ENCODE results near the gene ADH4.
"Not testable (repeated sequence)": the region's sequence is repeated elsewhere in the genome, so short reads cannot be mapped to it uniquely, and the experiment has no call there.

The ADH4 gene

DNA sequence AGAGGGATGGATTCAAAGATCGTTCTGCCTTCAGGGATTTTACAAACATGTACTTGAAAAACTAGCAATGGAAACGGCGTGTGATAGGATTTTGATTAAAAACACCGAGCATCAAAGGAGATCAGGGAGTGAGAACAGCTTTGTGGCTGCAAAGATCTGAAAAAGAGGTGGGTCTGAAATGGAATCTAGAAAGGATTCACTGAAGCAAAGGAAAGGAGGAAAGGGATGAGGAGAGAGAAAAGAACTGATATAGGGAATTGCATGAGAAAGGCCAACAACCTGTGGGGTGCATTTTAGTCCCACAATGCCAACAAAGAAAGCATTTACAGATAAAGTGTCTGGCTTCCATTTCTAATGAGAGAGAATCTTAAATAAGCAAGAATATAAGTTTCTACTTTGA is 23.1 kb downstream of the ADH4 start:
- no peak for DNase-seq (ENCODE audit: low spot score)
- in situ Hi-C loops (cut with MboI; ENCODE audit: low sequenced_read_pairs, unreplicated experiment), result loop anchor here (25.0 kb wide), 2 partner anchors 291 to 691 kb away; partner anchors contain the start of gene DAPP1
- TF ChIP-seq, protein P1, sequence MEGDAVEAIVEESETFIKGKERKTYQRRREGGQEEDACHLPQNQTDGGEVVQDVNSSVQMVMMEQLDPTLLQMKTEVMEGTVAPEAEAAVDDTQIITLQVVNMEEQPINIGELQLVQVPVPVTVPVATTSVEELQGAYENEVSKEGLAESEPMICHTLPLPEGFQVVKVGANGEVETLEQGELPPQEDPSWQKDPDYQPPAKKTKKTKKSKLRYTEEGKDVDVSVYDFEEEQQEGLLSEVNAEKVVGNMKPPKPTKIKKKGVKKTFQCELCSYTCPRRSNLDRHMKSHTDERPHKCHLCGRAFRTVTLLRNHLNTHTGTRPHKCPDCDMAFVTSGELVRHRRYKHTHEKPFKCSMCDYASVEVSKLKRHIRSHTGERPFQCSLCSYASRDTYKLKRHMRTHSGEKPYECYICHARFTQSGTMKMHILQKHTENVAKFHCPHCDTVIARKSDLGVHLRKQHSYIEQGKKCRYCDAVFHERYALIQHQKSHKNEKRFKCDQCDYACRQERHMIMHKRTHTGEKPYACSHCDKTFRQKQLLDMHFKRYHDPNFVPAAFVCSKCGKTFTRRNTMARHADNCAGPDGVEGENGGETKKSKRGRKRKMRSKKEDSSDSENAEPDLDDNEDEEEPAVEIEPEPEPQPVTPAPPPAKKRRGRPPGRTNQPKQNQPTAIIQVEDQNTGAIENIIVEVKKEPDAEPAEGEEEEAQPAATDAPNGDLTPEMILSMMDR (IDR thresholded peaks at IDR 0.05; ENCODE audit: borderline replicate concordance, control extremely low read depth, extremely low read depth, insufficient read depth, missing control alignments), result no peak

DNA sequence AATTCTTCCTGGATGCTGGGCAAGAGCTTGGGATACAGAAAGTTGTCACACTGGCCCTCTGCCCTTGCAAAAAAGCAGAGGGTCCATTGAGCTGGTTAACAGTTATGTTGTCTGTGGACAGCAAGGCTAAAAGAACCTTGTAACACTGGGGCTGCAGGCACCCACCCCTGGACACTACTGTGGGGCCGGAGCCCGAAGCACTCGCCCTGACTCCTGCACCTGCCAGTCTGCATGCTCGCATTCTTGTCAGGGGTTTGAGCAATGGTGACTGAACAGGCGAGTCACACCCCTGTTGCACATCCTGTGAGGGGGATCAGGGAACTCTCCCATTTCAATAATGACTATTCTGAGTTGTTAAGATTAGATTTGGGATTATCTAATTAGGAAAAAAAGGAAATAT is 23.6 kb downstream of the ADH4 start:
- in situ Hi-C loops (cut with MboI; ENCODE audit: low sequenced_read_pairs, unreplicated experiment), result loop anchor here (25.0 kb wide), 2 partner anchors 292 to 692 kb away; partner anchors contain the start of gene DAPP1
- TF ChIP-seq, protein P1 (IDR thresholded peaks at IDR 0.05; ENCODE audit: borderline replicate concordance, control extremely low read depth, extremely low read depth, insufficient read depth, missing control alignments), result no peak
- no peak for DNase-seq (ENCODE audit: low spot score)

DNA sequence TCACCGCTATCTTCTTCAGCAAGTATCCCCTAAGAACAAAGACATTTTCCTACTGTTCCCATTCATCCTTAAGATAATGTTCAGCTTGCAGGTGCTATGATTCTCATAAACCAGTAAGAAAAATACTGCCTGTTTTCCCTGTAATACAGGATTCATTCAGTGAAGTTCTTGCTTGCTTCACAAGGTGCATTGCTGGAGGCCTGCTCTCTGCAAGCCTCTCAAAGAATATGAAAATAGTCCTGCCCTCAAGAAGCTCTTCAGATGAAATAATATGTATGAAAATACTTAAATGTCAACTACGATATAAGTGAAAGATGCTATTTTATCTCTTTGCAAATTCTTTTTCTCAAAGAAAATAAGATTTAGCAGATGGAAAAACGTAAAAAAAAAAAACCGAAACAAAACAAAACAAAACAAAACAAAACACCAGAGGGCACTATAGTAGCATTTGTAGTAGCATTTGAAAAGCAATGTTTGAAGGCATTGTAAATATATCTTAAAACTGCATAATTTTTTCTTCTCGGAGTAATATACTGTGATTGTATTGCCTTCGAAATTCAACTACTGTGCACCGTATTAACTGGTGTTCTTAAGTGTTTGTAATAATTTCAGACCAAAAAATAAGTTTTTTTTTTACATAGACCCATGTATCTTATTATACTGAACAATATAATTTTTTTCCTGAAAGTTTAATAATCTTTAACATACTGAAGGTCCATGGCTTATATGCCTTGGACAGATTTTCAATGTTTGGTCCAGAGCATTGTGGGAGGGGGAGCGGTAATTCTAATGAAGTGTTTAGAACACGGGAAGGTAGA is 26.0 kb downstream of the ADH4 start:
- in situ Hi-C loops (cut with MboI; ENCODE audit: low sequenced_read_pairs, unreplicated experiment), result loop anchor here (25.0 kb wide), 2 partner anchors 294 to 694 kb away; partner anchors contain the start of gene DAPP1
- TF ChIP-seq, protein P1 (IDR thresholded peaks at IDR 0.05; ENCODE audit: borderline replicate concordance, control extremely low read depth, extremely low read depth, insufficient read depth, missing control alignments), result peak; percentile 25
- DNase-seq (ENCODE audit: low spot score), result peak; percentile 32

DNA sequence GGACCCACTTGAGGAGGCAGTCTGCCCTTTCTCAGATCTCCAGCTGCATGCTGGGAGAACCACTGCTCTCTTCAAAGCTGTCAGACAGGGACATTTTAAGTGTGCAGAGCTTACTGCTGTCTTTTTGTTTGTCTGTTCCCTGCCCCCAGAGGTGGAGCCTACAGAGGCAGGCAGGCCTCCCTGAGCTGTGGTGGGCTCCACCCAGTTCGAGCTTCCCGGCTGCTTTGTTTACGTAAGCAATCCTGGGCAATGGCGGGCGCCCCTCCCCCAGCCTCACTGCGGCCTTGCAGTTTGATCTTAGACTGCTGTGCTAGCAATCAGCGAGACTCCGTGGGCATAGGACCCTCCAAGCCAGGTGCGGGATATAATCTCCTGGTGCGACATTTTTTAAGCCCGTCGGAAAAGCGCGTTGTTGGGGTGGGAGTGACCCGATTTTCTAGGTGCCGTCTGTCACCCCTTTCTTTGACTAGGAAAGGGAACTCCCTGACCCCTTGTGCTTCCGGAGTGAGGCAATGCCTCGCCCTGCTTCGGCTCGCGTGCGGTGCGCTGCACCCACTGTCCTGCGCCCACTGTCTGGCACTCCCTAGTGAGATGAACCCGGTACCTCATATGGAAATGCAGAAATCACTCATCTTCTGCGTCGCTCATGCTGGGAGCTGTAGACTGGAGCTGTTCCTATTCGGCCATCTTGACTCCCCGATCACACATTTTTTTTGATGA is 26.8 kb downstream of the ADH4 start:
- not testable (repeated sequence) for DNase-seq (ENCODE audit: low spot score)
- in situ Hi-C loops (cut with MboI; ENCODE audit: low sequenced_read_pairs, unreplicated experiment), result loop anchor here (25.0 kb wide), 2 partner anchors 295 to 695 kb away; partner anchors contain the start of gene DAPP1

DNA sequence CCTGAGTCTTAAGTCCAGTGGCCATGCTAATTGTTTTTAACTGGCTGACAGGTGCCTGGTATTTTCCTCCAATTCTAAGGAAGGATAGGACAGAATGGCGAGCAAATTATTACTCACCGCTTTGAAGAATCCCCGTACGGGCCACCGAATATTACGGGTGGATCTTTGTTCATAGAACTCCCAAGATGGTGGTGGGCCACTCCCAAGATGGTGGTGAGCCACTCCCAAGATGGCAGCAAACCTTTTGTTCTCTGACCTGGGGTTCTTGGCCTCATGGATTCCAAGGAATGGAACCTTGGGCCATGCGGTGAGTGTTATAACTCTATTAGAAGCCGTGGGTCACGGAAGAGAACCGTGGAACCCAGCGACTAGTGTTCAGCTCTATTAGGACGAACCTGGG is 34.8 kb downstream of the ADH4 start:
- not testable (repeated sequence) for DNase-seq (ENCODE audit: low spot score)
- in situ Hi-C loops (cut with MboI; ENCODE audit: low sequenced_read_pairs, unreplicated experiment), result loop anchor here (25.0 kb wide), 2 partner anchors 303 to 703 kb away; partner anchors contain the start of gene DAPP1

DNA sequence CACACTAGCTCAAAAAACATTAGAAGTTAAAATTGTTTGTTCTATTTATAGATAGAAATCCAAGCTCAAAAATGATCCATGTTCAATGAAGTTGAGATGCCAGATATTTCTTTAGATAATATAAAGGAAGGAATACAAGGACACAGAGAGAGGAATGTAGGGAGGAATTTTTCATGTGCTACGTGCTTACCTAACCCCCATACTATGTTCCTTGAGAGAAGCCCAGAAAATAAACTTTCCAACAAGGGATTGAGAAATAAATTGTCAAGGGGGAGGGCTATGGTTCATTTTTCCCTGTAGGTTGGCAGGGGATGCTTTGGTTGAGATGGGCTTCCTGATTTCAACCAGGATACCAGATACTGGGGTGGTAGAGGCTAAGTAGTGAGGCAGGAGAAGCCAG is 39.9 kb downstream of the ADH4 start:
- TF ChIP-seq, protein P1 (IDR thresholded peaks at IDR 0.05; ENCODE audit: borderline replicate concordance, control extremely low read depth, extremely low read depth, insufficient read depth, missing control alignments), result no peak

DNA sequence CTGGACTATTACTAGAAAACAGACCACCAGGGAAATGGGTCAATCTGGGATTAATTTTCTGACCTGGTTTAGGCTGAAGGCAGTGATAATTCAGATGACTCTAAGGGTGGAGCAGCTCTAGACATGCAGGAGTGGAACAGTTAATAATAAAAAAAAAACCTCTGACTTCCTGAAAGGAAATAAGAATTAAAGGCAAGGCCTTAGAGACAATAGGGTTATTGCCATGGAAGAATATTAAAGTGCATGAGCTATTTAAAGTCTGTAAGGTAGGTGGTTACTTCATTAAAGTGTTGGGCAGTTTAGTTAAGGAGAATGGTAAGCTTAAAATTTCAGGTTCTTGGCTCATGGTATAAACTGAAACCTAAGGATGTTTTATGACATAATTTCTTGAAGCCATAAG is 40.9 kb downstream of the ADH4 start:
- TF ChIP-seq, protein P1 (IDR thresholded peaks at IDR 0.05; ENCODE audit: borderline replicate concordance, control extremely low read depth, extremely low read depth, insufficient read depth, missing control alignments), result no peak
- in situ Hi-C loops (cut with MboI; ENCODE audit: low sequenced_read_pairs, unreplicated experiment), result loop anchor here (25.0 kb wide), 2 partner anchors 309 to 709 kb away; partner anchors contain the start of gene DAPP1

More for the DNA sequence above, 39.9 kb downstream of the ADH4 start:
- no peak for DNase-seq (ENCODE audit: low spot score)
- in situ Hi-C loops (cut with MboI; ENCODE audit: low sequenced_read_pairs, unreplicated experiment), result loop anchor here (25.0 kb wide), 2 partner anchors 308 to 708 kb away; partner anchors contain the start of gene DAPP1

More for the DNA sequence above, 40.9 kb downstream of the ADH4 start:
- DNase-seq (ENCODE audit: low spot score), result no peak

Measured in GM13976 (cell line).